ENCODE results near the gene MACROD1.

The MACROD1 gene

GRCh38 chr11:63958008-63958407 lies 207.9 kb downstream of the MACROD1 start:
- no peak for DNase-seq (ENCODE audit: low read depth)
- no peak overlapping the region for H3K4me3 ChIP-seq (ENCODE audit: low read depth, low read length)
- TF ChIP-seq CTCF (conservative IDR thresholded peaks at IDR 0.05; ENCODE audit: low read depth, low read length), result no peak

- H3K4me3 ChIP-seq (ENCODE audit: low read depth, low read length), result no peak overlapping the region
- TF ChIP-seq CTCF (conservative IDR thresholded peaks at IDR 0.05; ENCODE audit: low read depth, low read length), result no peak
- no peak for DNase-seq (ENCODE audit: low read depth)
These were observed 213.3 kb downstream of the MACROD1 start for GRCh38 chr11:63952570-63952969.

- H3K4me3 ChIP-seq (ENCODE audit: low read depth, low read length), result no peak overlapping the region
- peak; percentile 31 for DNase-seq (ENCODE audit: low read depth)
- no peak for TF ChIP-seq CTCF (conservative IDR thresholded peaks at IDR 0.05; ENCODE audit: low read depth, low read length)
These were observed 214.0 kb downstream of the MACROD1 start for GRCh38 chr11:63951779-63952536.

Measured in choroid plexus epithelial cell (primary cell).